HFFc6 (cell line): ENCODE data around the gene FBXO48. TPM values are rescaled to one million over a fixed set of nuclear protein-coding genes. Genes with fewer than 3 reads are reported as not detected.

Experiments used
- DNase-seq: peaks from one replicate; pipeline ENCODE4 v3.0.0-alpha.2; 2018
- H3K27ac Mint-ChIP-seq: 2 replicates; pipeline ENCODE4 v1.8.0; 2020; ENCODE audit warnings: mild to moderate bottlenecking, mixed read lengths
- H3K27me3 Mint-ChIP-seq: 2 replicates; pipeline ENCODE4 v1.8.0; 2021; ENCODE audit warnings: mild to moderate bottlenecking, moderate library complexity, mixed read lengths; ENCODE audit not compliant: insufficient read depth
- H3K36me3 Mint-ChIP-seq: 2 replicates; pipeline ENCODE4 v1.8.0; 2021; ENCODE audit warnings: low read depth, mixed read lengths
- H3K4me1 Mint-ChIP-seq: 2 replicates; pipeline ENCODE4 v1.8.0; 2020; ENCODE audit warnings: low read depth, mixed read lengths
- H3K4me3 Mint-ChIP-seq: 2 replicates; pipeline ENCODE4 v1.8.0; 2020; ENCODE audit warnings: mild to moderate bottlenecking, moderate library complexity, mixed read lengths
- H3K9me3 Mint-ChIP-seq: 2 replicates; pipeline ENCODE4 v1.8.0; 2020; ENCODE audit warnings: mild to moderate bottlenecking, mixed read lengths
- CTCF ChIP-seq: fragments of 200-600 bp; sonication (generic); IDR thresholded peaks from 2 replicates; pipeline ENCODE4 v1.5.0; 2021; ENCODE audit warnings: antibody characterized with exemption, mild to moderate bottlenecking
- total RNA-seq, 6 experiments: library from RNA; stranded (reverse); fragmentation: NEBNext Ultra II Directional; extraction: Animal tissue kit (Norgen Biotek cat#: 25700); gene quantifications; 2 replicates in 1 of 6; 3 replicates in 5 of 6; pipeline ENCODE4 v1.2.3, GENCODE V29; 2021

FBXO48 gene
- total RNA-seq, 6 experiments from 2014 or later = 0.40 to 0.85 (median 0.72) TPM

DNA sequence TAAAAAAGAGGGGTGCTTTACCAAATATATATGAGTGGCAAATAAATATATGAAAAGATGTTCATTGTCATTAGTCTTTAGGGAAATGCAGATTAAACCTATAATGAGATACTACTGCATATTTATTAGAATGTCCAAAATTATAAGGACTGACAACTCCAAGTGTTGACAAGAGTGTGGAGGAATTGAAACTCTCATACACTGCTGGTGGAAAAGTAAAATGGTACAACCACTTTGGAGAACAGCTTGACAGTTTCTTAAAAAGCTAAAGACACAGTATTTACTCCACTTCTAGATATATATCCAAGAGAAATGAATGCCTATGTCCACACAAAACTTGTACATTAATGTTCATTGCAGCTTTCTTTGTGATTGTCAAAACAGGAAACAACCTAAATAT is 51.6 kb downstream of the FBXO48 start:
- TF ChIP-seq CTCF = no peak
- no peak overlapping the region for H3K4me3 Mint-ChIP-seq
- H3K4me1 Mint-ChIP-seq = no peaks in the 10 kb centered on the region
- no peaks in the 10 kb centered on the region for H3K9me3 Mint-ChIP-seq
- H3K36me3 Mint-ChIP-seq = no peaks in the 10 kb centered on the region
- peaks cover 32% of the 10 kb centered on the region for H3K27me3 Mint-ChIP-seq
- H3K27ac Mint-ChIP-seq = no peak overlapping the region
- DNase-seq = no peak

- no peak overlapping the region for H3K4me3 Mint-ChIP-seq
- H3K9me3 Mint-ChIP-seq = no peaks in the 10 kb centered on the region
- no peak for TF ChIP-seq CTCF
- H3K4me1 Mint-ChIP-seq = no peaks in the 10 kb centered on the region
- H3K27me3 Mint-ChIP-seq = peaks cover 34% of the 10 kb centered on the region
- no peaks in the 10 kb centered on the region for H3K36me3 Mint-ChIP-seq
- no peak overlapping the region for H3K27ac Mint-ChIP-seq
- no peak for DNase-seq
Measured at GRCh38 chr2:68414876-68415275, 52.2 kb downstream of the FBXO48 start.

DNA sequence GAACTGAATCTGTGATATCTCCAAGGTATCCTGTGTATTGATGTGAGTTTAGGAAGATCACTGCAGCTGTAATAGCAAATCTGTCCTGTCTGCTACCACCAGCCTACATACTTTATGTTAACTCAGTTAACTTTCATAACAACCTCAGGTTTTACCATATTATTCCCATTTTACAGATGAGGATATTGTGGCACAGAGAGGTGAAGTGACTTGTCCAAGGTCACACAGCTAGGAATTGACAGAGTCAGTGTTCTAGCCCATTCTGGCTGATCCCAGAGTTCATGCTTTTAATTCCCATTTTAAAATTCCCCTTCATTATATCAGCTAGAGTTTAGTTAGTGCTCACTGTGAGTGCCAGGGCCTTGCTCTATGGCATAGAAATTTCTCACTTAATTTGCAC is 52.6 kb downstream of the FBXO48 start:
- TF ChIP-seq CTCF = no peak
- H3K27ac Mint-ChIP-seq = no peak overlapping the region

DNA sequence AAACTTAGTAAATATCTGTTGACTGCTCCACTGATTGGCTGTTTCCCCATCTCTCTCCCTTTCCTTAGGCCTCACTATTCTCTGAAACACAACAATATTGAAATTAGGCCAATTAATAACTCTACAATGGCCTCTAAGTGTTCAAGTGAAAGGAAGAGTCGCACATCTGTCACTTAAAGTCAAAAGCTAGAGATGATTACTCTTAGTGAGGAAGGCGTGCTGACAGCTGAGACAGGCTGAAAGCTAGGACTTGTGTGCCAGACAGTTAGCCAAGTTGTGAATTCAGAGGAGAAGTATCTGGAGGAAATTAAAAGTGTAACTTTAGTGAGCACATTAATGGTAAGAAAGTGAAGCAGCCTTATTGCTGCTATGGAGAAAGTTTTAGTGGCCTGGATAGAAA is 53.6 kb downstream of the FBXO48 start:
- no peak for TF ChIP-seq CTCF
- peaks cover 32% of the 10 kb centered on the region for H3K27me3 Mint-ChIP-seq
- no peaks in the 10 kb centered on the region for H3K36me3 Mint-ChIP-seq
- no peaks in the 10 kb centered on the region; the same call in 1 of the 2 replicates for H3K9me3 Mint-ChIP-seq
- no peak overlapping the region for H3K4me3 Mint-ChIP-seq
- no peaks in the 10 kb centered on the region for H3K4me1 Mint-ChIP-seq
- DNase-seq = no peak
- no peak overlapping the region for H3K27ac Mint-ChIP-seq

More for the DNA sequence above, 52.6 kb downstream of the FBXO48 start:
- DNase-seq = no peak
- Mint-ChIP-seq H3K4me1 (no peaks in the 10 kb centered on the region), H3K36me3 (no peaks in the 10 kb centered on the region), H3K9me3 (no peaks in the 10 kb centered on the region), H3K27me3 (peaks cover 30% of the 10 kb centered on the region), H3K4me3 (no peak overlapping the region)

DNA sequence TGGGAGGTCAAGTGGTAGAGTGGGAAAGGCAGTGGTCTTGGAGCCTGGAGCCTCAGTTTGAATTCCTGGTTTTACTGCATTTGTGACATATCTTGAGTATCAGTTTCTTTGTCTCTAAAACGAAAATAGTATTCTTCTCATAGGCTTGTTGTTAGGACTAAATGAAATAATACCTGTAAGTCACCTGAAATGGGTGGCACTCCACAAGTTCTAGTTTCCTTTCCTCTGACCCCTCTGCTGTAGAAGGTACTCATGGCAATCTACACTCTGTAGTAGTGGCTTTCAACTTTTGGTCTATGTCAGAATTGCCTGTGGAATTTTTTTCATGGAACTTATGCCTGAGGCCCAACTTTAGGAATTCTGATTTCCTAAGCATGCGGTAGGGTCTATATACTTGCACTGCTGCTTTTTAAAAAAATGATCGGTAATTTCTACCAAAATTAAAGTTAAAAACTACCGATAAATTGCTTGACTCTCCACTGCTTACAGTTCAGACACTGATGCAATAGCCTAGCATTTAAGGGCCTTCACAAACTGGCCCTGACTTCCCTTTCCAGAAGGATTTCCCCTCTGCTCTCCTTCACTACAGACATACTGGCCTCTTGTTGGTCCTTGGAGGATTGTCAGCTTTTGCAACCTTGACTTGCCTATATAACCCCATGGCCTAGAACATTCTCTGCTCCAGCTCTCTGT is 54.8 kb downstream of the FBXO48 start:
- Mint-ChIP-seq H3K9me3 (peaks cover 9% of the 10 kb centered on the region; the same call in 1 of the 2 replicates), H3K27me3 (peaks cover 32% of the 10 kb centered on the region), H3K36me3 (peaks cover 4% of the 10 kb centered on the region; the same call in 1 of the 2 replicates), H3K4me3 (no peak overlapping the region), H3K4me1 (no peaks in the 10 kb centered on the region), H3K27ac (no peak overlapping the region)
- TF ChIP-seq CTCF = no peak
- no peak for DNase-seq
